Vagina (tissue), 2 donors: Measurements from ENCODE around the gene ZNF189. TPM values are rescaled to one million over a fixed set of nuclear protein-coding genes. Genes with fewer than 3 reads are reported as not detected.

Experiments used
- DNase-seq, 2 donors: peaks; one replicate each; pipeline ENCODE4 v3.0.0-alpha.2; 2017; ENCODE audit errors: extremely low spot score in 2 of 2
- H3K27ac ChIP-seq: fragments of 200-600 bp; sonication (generic); one replicate; pipeline ENCODE4 v1.5.1; 2019
- H3K27me3 ChIP-seq: fragments of 200-600 bp; sonication (generic); one replicate; pipeline ENCODE4 v1.5.1; 2019
- H3K36me3 ChIP-seq, 2 donors: fragments of 200-600 bp; sonication (generic); one replicate each; pipeline ENCODE4 v1.5.1; 2017 to 2019
- H3K4me1 ChIP-seq: fragments of 200-600 bp; sonication (generic); one replicate; pipeline ENCODE4 v1.5.1; 2019
- H3K4me3 ChIP-seq, 2 donors: fragments of 200-600 bp; sonication (generic); 1 replicate in 1 of 2; 2 replicates in 1 of 2; pipeline ENCODE4 v1.5.1; 2016 to 2019
- H3K9me3 ChIP-seq: fragments of 200-600 bp; sonication (generic); one replicate; pipeline ENCODE4 v1.5.1; 2019
- POLR2A ChIP-seq, 2 donors: fragments of 450-650 bp; IDR thresholded peaks; one replicate each; pipeline ENCODE4 v1.6.1; 2017; ENCODE audit warnings: antibody characterized with exemption in 2 of 2, mild to moderate bottlenecking in 2 of 2, moderate library complexity in 2 of 2
- POLR2AphosphoS5 ChIP-seq, 2 donors: sonication (generic); formaldehyde crosslinking; IDR thresholded peaks; one replicate each; pipeline ENCODE4 v1.9.0; 2017; ENCODE audit warnings: antibody characterized with exemption in 2 of 2, mild to moderate bottlenecking in 2 of 2, low read depth in 1 of 2; ENCODE audit not compliant: insufficient read depth in 1 of 2
- intact Hi-C: fragments of 100-400 bp; cut with DNase I; formaldehyde crosslinking; loops from one replicate; pipeline ENCODE4 v1.15.1; 2023
- total RNA-seq: library from RNA; depleted of rRNA; stranded (reverse); fragments of >200 nt; gene quantifications from one replicate; pipeline ENCODE4 v1.2.3, GENCODE V29; 2016
- TF ChIP-seq, protein P1 (sequence below), 3 experiments: fragments of 450-650 bp in 2 of 3; fragments of 200-600 bp in 1 of 3; sonication (generic) in 1 of 3; IDR thresholded peaks; one replicate each; pipeline ENCODE4 v1.5.1; 2017 to 2019; ENCODE audit warnings: antibody characterized with exemption in 3 of 3, mild to moderate bottlenecking in 2 of 3, moderate library complexity in 2 of 3

The ZNF189 gene
- total RNA-seq, 1 donor from 2014 or later = 12.5 TPM

DNA sequence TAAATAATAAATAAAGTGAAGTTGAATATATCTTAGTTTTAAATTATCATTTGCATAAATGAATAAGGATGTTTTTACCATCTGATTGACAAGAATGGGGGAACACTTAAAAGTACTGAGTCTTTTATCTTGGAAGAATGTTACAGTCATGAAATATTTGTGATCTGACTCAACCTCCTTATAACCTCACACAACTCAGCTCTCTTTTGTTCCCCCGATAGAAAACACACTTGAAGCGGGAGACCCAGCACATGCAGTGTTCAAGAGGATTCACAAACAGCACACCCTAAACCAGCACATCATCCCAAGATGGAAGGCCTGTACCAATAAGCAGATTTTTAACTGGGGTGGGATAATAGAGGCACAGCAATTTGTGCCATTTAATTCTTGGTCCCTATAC is 29.4 kb upstream of the ZNF189 start:
- H3K27me3 ChIP-seq = no peaks in the 10 kb centered on the region
- no peak for TF ChIP-seq POLR2A (IDR thresholded peaks at IDR 0.05)
- TF ChIP-seq, protein P1, sequence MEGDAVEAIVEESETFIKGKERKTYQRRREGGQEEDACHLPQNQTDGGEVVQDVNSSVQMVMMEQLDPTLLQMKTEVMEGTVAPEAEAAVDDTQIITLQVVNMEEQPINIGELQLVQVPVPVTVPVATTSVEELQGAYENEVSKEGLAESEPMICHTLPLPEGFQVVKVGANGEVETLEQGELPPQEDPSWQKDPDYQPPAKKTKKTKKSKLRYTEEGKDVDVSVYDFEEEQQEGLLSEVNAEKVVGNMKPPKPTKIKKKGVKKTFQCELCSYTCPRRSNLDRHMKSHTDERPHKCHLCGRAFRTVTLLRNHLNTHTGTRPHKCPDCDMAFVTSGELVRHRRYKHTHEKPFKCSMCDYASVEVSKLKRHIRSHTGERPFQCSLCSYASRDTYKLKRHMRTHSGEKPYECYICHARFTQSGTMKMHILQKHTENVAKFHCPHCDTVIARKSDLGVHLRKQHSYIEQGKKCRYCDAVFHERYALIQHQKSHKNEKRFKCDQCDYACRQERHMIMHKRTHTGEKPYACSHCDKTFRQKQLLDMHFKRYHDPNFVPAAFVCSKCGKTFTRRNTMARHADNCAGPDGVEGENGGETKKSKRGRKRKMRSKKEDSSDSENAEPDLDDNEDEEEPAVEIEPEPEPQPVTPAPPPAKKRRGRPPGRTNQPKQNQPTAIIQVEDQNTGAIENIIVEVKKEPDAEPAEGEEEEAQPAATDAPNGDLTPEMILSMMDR (IDR thresholded peaks at IDR 0.05) = no peak
- TF ChIP-seq POLR2AphosphoS5 (IDR thresholded peaks at IDR 0.05; ENCODE audit: insufficient read depth in 1 of 2, low read depth in 1 of 2) = no peak
- no peaks in the 10 kb centered on the region for H3K9me3 ChIP-seq
- no peak for DNase-seq
- intact Hi-C loops = loop anchor here (10.0 kb wide), 1 partner anchor 924 kb away; no protein-coding TSS in a partner anchor
- H3K4me1 ChIP-seq = no peaks in the 10 kb centered on the region
- H3K27ac ChIP-seq = no peak overlapping the region
- H3K4me3 ChIP-seq = no peak overlapping the region
- H3K36me3 ChIP-seq = no peaks in the 10 kb centered on the region

DNA sequence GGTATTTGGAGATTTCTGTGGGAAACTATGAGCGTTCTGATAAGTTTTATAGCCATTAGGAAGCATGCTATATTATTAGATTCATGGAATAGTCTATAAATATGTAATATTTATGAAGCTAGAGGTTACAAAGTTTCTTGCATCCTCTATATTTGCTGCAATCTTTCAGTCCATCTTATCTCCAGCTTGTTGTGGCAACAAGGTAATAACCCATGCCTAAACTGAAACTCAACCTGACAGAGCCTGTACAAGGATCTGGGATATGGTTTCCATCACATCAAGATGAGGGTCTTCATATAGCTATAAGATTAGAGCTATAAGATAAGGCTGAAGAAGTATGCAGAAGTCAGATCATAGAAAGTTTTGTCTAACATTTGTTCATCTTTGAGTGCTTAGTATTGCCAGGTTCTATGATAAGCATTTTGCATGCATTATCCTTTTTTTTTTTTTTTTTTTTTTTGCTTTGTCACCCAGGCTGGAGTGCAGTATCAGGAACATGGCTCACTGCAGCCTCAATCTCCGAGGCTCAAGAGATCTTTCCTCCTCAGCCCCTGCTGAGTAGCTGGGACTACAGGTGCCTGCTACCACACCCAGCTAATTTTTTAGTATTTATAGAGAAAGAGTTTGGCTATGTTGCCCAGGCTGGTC is 28.6 kb upstream of the ZNF189 start:
- H3K27me3 ChIP-seq = no peaks in the 10 kb centered on the region
- TF ChIP-seq, protein P1 (IDR thresholded peaks at IDR 0.05) = no peak
- TF ChIP-seq POLR2AphosphoS5 (IDR thresholded peaks at IDR 0.05; ENCODE audit: insufficient read depth in 1 of 2, low read depth in 1 of 2) (no peak), POLR2A (IDR thresholded peaks at IDR 0.05) (no peak)
- no peaks in the 10 kb centered on the region for H3K4me1 ChIP-seq
- DNase-seq = no peak
- H3K4me3 ChIP-seq = no peak overlapping the region
- intact Hi-C loops = loop anchor here (10.0 kb wide), 1 partner anchor 925 kb away; no protein-coding TSS in a partner anchor
- no peaks in the 10 kb centered on the region for H3K9me3 ChIP-seq
- no peak overlapping the region for H3K27ac ChIP-seq
- no peaks in the 10 kb centered on the region for H3K36me3 ChIP-seq

DNA sequence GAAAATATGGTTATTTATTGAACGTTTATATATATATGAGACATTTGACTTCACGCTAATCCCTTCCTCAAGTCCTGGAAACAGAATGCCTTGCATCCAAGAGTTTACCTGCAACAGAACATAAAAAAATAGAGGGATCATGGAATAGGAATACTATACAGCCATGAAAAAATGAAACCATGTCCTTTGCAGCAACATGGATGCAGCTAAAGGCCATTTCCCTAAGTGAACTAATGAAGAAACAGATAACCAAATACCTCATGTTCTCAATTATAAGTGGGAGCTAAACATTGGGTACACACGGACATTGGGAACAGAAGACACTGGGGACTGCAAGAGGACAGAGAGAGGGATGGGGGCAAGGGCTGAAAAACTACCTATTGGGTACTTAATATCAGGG is 26.8 kb upstream of the ZNF189 start:
- no peaks in the 10 kb centered on the region for H3K4me1 ChIP-seq
- no peak overlapping the region for H3K27ac ChIP-seq
- no peak overlapping the region for H3K4me3 ChIP-seq
- no peak for DNase-seq
- no peaks in the 10 kb centered on the region for H3K27me3 ChIP-seq
- H3K9me3 ChIP-seq = no peaks in the 10 kb centered on the region
- TF ChIP-seq, protein P1 (IDR thresholded peaks at IDR 0.05) = no peak
- TF ChIP-seq POLR2A (IDR thresholded peaks at IDR 0.05) (no peak), POLR2AphosphoS5 (IDR thresholded peaks at IDR 0.05; ENCODE audit: insufficient read depth in 1 of 2, low read depth in 1 of 2) (no peak)
- H3K36me3 ChIP-seq = no peaks in the 10 kb centered on the region
- intact Hi-C loops = no loop called here

DNA sequence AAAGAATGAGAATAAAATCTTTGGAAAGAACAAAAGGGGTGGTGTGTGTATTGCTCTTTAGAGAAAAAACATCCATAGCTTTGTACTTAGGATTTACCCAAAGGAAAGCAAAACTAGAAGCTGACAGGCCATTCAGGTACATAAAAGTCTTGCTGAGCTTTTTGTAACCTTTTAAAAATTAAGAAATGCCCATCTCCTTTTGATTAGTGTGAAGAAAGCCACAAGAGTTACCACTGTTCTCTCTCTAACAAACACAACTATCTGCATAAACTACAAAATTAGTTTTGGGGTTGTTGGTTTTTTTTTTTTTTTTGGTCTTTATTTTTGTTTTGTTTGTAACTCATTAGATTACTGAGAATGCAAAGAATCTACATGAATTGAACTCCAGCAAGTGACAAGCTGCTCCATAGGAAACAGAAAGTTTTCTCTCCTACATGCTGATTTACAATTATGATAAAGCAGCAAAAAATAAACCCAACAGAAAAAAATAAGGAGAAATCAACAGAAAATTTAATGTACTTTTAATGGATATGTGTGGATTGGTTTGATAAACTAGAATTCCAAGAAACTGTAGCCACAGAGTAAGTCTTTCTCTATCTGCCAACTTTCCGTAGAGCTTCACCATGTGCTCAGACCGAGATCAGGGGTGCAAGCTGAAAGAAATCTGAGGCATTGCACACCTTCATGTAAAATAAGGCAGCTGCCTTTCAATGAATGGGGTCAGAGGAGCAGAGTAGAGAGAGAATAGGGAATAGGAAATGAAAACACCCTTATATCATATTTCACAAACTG is 26.1 kb upstream of the ZNF189 start:
- Histone ChIP-seq H3K27ac (no peak overlapping the region), H3K27me3 (no peaks in the 10 kb centered on the region), H3K4me1 (no peaks in the 10 kb centered on the region), H3K36me3 (no peaks in the 10 kb centered on the region), H3K4me3 (no peak overlapping the region), H3K9me3 (no peaks in the 10 kb centered on the region)
- no peak for DNase-seq
- TF ChIP-seq POLR2A (IDR thresholded peaks at IDR 0.05) (no peak), POLR2AphosphoS5 (IDR thresholded peaks at IDR 0.05; ENCODE audit: insufficient read depth in 1 of 2, low read depth in 1 of 2) (no peak)
- TF ChIP-seq, protein P1 (IDR thresholded peaks at IDR 0.05) = no peak
- intact Hi-C loops = no loop called here

DNA sequence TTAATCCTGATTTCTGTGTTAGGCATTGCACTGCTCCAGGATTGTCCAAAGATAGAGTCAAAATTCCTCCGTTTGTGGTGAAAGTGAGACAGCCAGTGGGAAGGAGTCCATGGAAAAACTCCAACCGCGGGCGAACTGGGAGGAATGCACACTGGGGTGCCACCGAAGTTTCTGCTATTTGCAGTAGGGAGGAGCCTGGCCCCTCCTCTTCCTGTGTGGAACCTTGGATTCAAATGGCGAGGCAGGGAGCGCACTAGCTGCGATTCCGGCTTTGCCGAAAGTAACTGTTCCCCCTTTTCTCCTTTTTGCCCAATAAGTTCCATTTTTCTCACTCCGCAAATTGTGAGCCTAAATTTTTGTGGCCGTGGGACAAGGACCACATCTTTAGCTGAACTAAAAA is 23.1 kb upstream of the ZNF189 start:
- Histone ChIP-seq H3K9me3 (no peaks in the 10 kb centered on the region), H3K4me1 (no peaks in the 10 kb centered on the region), H3K27me3 (no peaks in the 10 kb centered on the region), H3K36me3 (no peaks in the 10 kb centered on the region), H3K4me3 (no peak overlapping the region), H3K27ac (no peak overlapping the region)
- intact Hi-C loops = no loop called here
- TF ChIP-seq, protein P1 (IDR thresholded peaks at IDR 0.05) = no peak
- TF ChIP-seq POLR2A (IDR thresholded peaks at IDR 0.05) = no peak
- no peak for TF ChIP-seq POLR2AphosphoS5 (IDR thresholded peaks at IDR 0.05; ENCODE audit: insufficient read depth in 1 of 2, low read depth in 1 of 2)
- DNase-seq = no peak
